Right lobe of liver (tissue), 4 donors: ENCODE results near the gene MOGAT3.

Experiments used
- CTCF ChIP-seq, 4 donors: fragments of 200-600 bp in 3 of 4; fragments of 450-650 bp in 1 of 4; IDR thresholded peaks; one replicate each; pipeline versions ENCODE4 v1.5.1 to v1.8.0; 2016 to 2022; ENCODE audit warnings: antibody characterized with exemption in 4 of 4, mild to moderate bottlenecking in 2 of 4
- POLR2A ChIP-seq: fragments of 450-650 bp; IDR thresholded peaks from one replicate; pipeline ENCODE4 v1.6.1; 2017; ENCODE audit warnings: antibody characterized with exemption, mild to moderate bottlenecking
- donor health status: DM: no; HTN: no; CAD: no.
- donor health status: DM: no; HTN: no; CAD: no.
- donor health status: DM: no; HTN: yes; CAD: no.

- TF ChIP-seq CTCF (IDR thresholded peaks at IDR 0.05), result no peak
- TF ChIP-seq POLR2A, result no peak
Observed at GRCh38 chr7:101250324-101250723, 49.5 kb upstream of the MOGAT3 start.
